Glomerular endothelial cell (primary cell): ENCODE measurements around the gene MCM3. TPM values are rescaled to one million over a fixed set of nuclear protein-coding genes. Genes with fewer than 3 reads are reported as not detected.

Experiments
- DNase-seq: peaks from one replicate; pipeline ENCODE4 v3.0.0-alpha.2; 2011; ENCODE audit warnings: low read depth, low spot score; ENCODE audit errors: extremely low read depth
- total RNA-seq: library from RNA; depleted of rRNA; stranded (reverse); fragments of >200 nt; gene quantifications from 2 replicates; pipeline ENCODE4 v1.2.3, GENCODE V29; 2015

The MCM3 gene
- total RNA-seq, 1 donor from 2014 or later: 45.4 TPM

DNA sequence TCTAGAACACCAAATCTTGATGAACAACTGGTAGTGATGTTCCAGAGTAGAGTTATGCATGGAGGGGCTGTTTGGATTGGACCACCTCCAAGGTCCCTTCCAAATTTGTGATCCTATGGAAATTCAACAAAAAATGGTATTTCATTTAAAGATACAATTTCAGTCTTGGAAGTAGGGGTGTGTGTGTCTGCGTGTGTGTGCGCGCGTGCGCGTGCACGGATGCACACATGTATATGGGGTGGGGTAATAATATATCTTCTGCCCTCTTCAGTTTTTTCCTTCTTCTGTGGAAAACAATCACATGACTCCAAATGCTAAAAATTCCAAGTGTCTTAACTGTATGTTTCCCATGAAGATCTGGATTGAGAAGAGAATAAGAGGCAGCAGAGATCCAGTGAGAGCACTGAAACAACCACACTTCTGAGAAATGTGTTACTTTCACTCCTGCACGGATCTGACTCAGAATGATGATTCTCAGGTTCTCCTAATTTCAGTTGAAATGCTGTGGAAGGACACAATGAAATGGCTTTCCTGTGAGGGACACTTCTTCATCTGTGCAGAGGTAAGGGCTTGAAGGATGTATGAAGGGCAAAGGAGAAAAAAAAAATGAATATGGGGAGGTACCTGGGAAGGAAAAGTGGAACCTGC is 29.7 kb downstream of the MCM3 start:
- no peak for DNase-seq

GRCh38 chr6:52253494-52253893 is 31.0 kb downstream of the MCM3 start:
- no peak for DNase-seq

DNA sequence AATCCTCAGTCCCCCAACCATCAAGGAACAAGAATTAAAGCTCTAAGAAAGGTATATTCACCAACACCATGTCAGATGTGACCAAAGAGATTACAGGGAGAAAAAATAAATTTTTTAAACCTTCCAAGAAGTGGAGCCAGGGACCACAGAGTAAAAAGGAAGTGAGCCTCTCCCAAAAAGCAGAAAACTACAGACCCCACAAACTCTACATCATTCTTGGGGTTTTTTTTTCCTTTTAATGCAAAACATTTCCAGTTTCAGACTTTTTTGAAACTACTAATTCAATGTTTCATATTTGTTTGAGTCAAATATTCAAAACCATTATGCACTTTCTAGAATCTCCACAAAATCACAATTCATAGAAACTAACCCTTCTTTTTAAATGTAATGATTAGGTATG is 33.4 kb downstream of the MCM3 start:
- no peak for DNase-seq

DNA sequence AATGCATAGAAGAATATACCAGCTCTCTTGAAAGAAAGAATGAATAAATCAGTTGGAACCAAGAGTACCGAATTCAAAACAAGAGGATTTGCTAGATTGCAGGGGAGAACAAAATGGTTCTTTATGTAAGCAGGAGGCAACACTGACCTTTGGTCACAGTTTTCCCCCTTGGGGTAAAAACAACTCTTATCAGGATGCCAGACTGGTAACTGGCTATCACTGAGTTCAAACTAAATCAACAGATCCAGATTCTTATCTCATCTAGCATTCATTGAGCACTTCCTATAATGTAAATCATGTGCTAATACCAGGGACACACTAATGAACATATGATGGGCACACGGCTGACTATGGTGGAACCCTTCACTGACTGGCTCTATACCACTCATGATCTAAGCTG is 35.5 kb downstream of the MCM3 start:
- DNase-seq: no peak

DNA sequence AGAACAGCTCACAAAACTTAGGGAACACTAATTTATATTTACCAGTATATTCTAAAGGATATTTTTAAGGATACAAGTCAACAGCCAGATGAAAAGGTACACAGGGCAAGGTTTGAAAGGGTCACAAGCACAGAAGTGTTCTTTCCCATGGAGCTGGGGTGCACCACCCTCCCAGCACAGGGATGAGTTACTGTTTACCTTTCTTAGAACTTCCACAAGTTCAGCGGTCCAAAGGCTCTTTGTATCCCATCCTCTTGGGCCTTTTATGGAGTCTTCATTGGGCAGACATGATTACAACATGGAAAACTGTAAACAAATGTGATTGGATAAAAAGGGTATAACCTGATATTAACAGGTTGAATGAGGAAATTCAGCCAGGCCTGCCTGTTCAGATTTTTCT is 39.1 kb downstream of the MCM3 start:
- DNase-seq: no peak

DNA sequence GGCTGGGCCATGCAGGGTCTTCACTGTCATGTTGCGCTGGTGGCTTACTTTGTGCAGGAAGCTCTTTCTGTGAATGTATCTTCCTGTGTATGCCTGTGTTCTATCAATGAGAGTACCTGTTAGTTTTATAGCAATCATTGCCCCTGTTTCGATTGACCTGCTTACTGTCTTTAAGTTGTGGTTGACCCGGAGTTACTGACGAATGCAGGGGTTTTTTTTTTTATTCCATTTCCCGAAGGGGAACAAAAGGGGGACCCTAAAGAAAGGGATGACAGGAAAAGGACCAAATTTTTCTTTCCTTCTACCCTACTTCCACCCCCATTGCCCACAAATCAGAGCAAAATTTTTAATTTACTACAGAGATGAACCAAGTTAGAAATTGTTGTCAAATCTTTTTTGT is 40.1 kb downstream of the MCM3 start, which contains the start of gene IL17F:
IL17F (minus strand) TSS at position 101 of the 400 bp plus-strand sequence; CDS start at position 30, 71 bp downstream.
- no peak for DNase-seq

- DNase-seq: no peak
These were observed 41.2 kb downstream of the MCM3 start for GRCh38 chr6:52243282-52243893.

DNA sequence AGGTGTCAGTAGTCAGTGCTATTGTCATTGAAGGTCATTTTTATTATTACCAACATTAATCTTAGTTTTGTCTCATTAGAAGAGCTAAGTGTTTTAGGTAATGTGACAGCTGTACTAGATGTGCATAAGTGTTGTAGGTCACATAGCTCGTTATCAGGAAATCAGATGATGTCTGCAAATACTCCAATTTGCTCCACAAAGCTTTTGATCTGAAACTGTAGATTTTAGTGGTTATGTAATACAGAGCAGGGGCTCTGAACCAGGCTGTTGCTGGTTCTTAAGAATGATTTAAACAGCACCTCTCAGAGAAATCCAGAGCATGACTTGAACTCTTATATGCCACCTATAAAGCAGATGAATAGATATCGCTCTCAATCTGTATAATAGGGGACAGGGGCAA is 42.7 kb downstream of the MCM3 start:
- no peak for DNase-seq

DNA sequence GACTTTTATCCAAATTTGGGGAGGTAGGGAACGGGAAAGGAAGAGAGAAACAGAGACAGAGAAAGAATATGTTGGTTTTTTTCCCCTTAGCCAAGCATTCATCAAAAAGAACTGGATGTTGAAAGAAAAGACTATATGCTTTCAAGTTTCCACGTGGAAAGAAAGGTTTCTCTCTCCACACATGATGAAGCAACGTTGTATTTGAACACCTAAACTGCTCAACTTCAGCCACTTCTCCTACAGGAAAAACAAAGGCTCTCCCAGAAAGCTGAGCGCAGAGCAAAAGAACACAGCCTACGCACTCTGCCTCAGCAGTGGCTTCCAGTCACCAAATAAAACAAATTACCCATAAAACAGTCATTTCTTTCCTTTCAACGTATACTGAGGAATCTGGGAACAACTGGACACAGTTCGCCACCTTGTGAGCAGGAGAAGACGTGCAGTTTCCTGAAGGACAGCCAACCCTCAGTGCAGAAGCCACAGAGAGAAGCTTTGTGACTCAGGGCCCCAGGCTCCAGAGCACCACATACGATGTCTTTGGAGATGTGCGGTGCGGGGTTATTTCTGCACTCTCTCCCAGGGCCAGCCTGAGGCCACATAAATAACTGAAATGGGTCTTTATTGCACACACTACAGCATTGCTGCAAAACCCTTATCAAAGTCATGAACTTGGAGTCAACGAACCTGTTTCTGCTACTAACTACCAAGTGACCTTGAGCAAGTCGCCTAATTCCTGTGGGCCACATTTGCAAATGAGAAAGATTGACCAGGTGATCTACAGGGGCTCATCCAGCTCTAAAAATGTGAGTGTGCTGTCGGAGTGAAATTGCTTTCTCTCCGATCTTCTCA is 50.3 kb downstream of the MCM3 start:
- DNase-seq: peak; percentile 27

GRCh38 chr6:52233005-52233404 is 51.5 kb downstream of the MCM3 start:
- no peak for DNase-seq

DNA sequence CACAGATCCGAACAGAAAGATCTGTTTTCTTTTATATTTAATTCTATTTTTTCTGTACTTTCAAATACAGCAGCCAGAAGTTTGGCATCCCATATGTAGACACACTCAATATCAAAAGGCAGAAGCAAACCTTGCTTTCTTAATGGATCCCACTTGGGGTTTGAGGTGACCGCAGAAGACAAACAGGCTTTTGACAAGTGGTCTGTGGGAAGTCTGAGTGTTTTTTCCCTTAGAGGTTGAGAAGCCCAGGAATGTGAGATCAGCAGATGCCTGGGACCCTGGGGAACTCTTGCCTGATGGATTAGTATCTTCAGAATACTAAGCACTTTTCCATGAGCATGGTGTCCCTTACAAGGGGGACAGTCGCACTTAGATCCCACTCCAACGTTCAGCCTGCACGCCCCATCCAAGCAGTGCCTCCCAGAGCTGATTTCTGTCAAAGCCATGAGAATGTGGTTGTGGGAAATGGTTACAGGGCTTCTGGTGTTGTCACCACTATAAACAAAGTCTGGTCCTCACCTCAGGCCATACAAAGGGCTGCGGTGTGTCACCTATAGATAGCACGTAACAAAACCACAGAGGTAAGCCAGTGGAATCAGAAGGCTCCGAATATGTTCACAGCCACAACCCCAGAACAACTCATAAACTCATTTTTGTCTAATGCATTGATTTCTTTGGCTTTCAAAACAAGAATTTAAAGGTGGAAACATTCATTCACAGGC is 53.0 kb downstream of the MCM3 start:
- no peak for DNase-seq

DNA sequence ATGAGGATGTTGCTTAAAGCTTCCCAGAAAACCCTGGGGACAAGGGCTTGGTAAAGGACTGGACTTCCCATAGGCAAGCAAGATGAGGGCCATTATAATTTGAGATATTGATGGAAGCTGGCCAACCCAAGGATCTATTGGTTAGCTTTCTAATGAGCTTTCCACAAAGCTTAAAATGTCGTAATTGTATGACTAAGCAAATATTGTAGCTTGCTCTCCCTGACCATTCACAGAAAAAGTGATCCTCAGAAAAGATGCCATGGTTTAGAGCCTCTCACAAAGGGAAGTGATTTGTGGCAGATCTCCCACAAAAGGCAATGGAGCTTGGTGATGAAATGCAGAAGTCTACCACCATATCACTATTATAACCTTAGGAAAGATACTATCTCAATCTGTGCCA is 53.9 kb downstream of the MCM3 start:
- no peak for DNase-seq

GRCh38 chr6:52227495-52227894 is 57.0 kb downstream of the MCM3 start:
- DNase-seq: no peak

GRCh38 chr6:52221302-52221701 is 63.2 kb downstream of the MCM3 start:
- no peak for DNase-seq

DNA sequence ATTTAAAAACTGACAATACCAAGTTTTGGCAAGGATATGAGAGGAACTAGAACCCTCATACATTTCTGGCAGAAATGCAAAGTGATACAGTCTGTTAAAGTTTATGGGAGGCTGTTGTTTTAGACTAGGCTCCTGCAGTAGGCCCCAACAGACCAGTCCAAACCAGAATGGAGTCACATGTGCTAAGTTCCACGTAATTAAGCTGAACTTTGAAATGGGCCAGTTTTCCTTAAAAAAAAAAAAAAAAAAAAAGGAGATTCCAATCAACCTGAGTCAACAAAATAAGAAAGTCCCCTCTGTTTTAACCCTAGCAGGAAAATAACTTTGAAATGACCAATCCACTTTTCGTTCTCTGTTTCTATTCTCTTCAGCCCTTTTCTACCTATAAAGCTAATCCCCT is 66.8 kb downstream of the MCM3 start:
- DNase-seq: no peak

DNA sequence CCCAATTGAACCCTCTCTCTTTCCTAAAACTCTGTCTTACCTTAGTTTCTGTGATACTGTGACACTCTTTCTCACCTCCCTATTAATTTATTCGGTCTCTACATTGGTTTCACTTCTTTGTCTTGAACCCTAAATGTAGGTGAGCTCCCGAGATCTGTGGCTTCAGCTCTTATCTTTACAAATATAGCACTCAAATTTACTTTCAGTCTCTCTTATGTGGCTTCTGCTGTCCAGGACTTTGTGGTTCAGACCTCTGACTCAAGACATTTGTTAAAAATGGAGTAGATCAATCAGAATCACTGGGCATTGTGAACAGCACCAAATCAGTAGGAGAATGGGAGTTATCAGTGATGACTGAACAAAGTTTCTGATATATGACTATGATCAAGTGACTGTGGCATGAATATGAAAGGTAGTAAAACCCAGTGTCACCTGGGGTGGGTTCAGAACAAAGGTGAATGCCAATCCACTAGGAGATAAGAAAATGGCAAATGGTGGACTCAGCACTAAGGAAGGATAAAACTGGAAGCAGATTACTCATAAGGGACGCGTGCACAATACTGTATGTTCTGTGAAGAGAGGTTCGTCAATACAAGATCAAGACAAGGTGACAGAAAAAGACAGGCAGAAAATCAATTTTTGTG is 67.5 kb downstream of the MCM3 start:
- no peak for DNase-seq

GRCh38 chr6:52215787-52216186 is 68.8 kb downstream of the MCM3 start:
- no peak for DNase-seq
